ENCODE results near the gene DOK6.

DNA sequence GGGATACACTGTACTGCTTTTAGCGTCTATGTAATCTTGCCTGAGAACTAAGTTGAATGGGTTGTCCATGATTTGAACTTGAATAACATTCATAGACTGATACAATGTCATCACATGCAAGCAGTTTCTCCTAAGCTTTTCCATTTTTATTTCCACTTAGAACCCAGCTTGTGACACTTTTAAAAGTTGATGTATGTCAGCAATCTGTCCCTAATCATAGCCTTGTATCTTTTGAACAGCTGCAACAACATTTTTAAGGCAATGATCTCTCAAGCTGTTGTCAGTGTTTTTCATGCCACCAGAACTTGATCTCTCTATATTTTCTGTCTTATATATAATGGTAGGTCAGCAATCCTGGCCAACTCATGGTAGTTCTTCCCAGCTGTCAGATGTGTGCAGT lies 185.0 kb downstream of the DOK6 start:
- TF ChIP-seq, protein P1, sequence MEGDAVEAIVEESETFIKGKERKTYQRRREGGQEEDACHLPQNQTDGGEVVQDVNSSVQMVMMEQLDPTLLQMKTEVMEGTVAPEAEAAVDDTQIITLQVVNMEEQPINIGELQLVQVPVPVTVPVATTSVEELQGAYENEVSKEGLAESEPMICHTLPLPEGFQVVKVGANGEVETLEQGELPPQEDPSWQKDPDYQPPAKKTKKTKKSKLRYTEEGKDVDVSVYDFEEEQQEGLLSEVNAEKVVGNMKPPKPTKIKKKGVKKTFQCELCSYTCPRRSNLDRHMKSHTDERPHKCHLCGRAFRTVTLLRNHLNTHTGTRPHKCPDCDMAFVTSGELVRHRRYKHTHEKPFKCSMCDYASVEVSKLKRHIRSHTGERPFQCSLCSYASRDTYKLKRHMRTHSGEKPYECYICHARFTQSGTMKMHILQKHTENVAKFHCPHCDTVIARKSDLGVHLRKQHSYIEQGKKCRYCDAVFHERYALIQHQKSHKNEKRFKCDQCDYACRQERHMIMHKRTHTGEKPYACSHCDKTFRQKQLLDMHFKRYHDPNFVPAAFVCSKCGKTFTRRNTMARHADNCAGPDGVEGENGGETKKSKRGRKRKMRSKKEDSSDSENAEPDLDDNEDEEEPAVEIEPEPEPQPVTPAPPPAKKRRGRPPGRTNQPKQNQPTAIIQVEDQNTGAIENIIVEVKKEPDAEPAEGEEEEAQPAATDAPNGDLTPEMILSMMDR (conservative IDR thresholded peaks at IDR 0.05) = no peak
- TF ChIP-seq EZH2 (IDR thresholded peaks at IDR 0.05; ENCODE audit: low read depth) = no peak

Data from PC-9 (cell line).